Heart left ventricle (tissue), 16 donors: Measurements from ENCODE around the gene EXOC7. TPM values are rescaled to one million over a fixed set of nuclear protein-coding genes. Genes with fewer than 3 reads are reported as not detected.

Experiments used
- ATAC-seq, 4 donors: fragments of 200-7000 bp; cut with Tn5 transposase; one replicate each; pipeline ENCODE4 v1.9.1; 2020 to 2022; ENCODE audit warnings: moderate library complexity in 4 of 4, mild to moderate bottlenecking in 3 of 4, moderate number of reproducible peaks in 1 of 4
- DNase-seq, 5 donors: peaks; one replicate each; pipeline ENCODE4 v3.0.0-alpha.2; 2020
- H3K27ac ChIP-seq, 12 donors: fragments of 200-600 bp; sonication (generic) in 4 of 12; one replicate each; pipeline versions ENCODE4 v1.5.0 to v1.8.0; 2016 to 2022; ENCODE audit warnings: mild to moderate bottlenecking in 2 of 12
- H3K27me3 ChIP-seq, 9 donors: fragments of 200-600 bp; sonication (generic) in 2 of 9; one replicate each; pipeline versions ENCODE4 v1.5.1 to v1.8.0; 2016 to 2022; ENCODE audit warnings: mild to moderate bottlenecking in 3 of 9
- H3K36me3 ChIP-seq, 9 donors: fragments of 200-600 bp; sonication (generic) in 2 of 9; one replicate each; pipeline versions ENCODE4 v1.5.0 to v1.8.0; 2018 to 2022; ENCODE audit warnings: mild to moderate bottlenecking in 2 of 9
- H3K4me1 ChIP-seq, 12 donors: fragments of 200-600 bp; sonication (generic) in 4 of 12; one replicate each; pipeline versions ENCODE4 v1.5.0 to v1.8.0; 2016 to 2022; ENCODE audit warnings: mild to moderate bottlenecking in 3 of 12
- H3K4me3 ChIP-seq, 12 donors: fragments of 200-600 bp; sonication (generic) in 4 of 12; one replicate each; pipeline versions ENCODE4 v1.5.0 to v1.8.0; 2017 to 2022; ENCODE audit warnings: mild to moderate bottlenecking in 9 of 12, moderate library complexity in 4 of 12
- H3K9me3 ChIP-seq, 12 donors: fragments of 200-600 bp; sonication (generic) in 4 of 12; one replicate each; pipeline versions ENCODE4 v1.5.0 to v1.8.0; 2016 to 2022; ENCODE audit warnings: mild to moderate bottlenecking in 1 of 12
- POLR2A ChIP-seq, 2 donors: fragments of 450-650 bp; IDR thresholded peaks; one replicate each; pipeline ENCODE4 v1.6.1; 2017; ENCODE audit warnings: antibody characterized with exemption in 2 of 2, mild to moderate bottlenecking in 2 of 2, moderate library complexity in 2 of 2
- WGBS, 4 donors: extraction: QIAGEN DNeasy Blood & Tissue Kit in 2 of 4; methylation state at CpG; one replicate each; pipeline versions ENCODE4 v1.1.5 to v1.1.7; 2013 to 2018; 5-methylcytosine and 5-hydroxymethylcytosine counted together
- intact Hi-C, 10 donors: fragments of 100-400 bp; cut with DNase I; formaldehyde crosslinking; loops; one replicate each; pipeline versions ENCODE4 v1.11.1 to v1.14.2; 2022
- polyA plus RNA-seq, 2 donors: library from polyadenylated mRNA; stranded (reverse); fragments of 200-250 nt; gene quantifications; one replicate each; pipeline ENCODE4 v1.2.3, GENCODE V29; 2013
- total RNA-seq, 9 donors: library from RNA; depleted of rRNA in 2 of 9; stranded (reverse); fragments of >200 nt in 2 of 9; fragmentation: NEBNext Ultra II Directional in 3 of 9; extraction: Animal tissue kit (Norgen Biotek cat#: 25700) in 3 of 9; gene quantifications; one replicate each; pipeline versions ENCODE4 v1.1.0 to v1.2.4, GENCODE V29; 2016 to 2023
- TF ChIP-seq, protein P1 (sequence below), 12 donors: fragments of 200-600 bp; sonication (generic) in 4 of 12; IDR thresholded peaks; one replicate each; pipeline versions ENCODE4 v1.5.0 to v1.8.0; 2018 to 2022; ENCODE audit warnings: antibody characterized with exemption in 12 of 12, mild to moderate bottlenecking in 5 of 12
- donor health status: ischemic (EF 13 %, LVEDD 7.1; RV severe dilation, severe dysfunction).
- donor health status: healthy with polysubstance abuse.
- donor health status: DM: no; HTN: yes; CAD: no.
- donor health status: DM: no; HTN: no; CAD: no.
- donor health status: ischemic (EF 25% LVEDD 6.9; RV normal size, moderate dysfunction).
- donor health status: ischemic (EF 25% LVEDD 5.7; RV mildly dilated, moderate dysfunction).
- donor health status: healthy.
- donor health status: DM: yes; HTN: yes; CAD: no.
- donor health status: ischemic (EF 35%, LVEDD 5.7; RV mildly dilated, moderate dysfunction).
- donor health status: nonischemic (EF 11% LVEDD 7.7; RV severe dilation, severe dysfunction).
- donor health status: DM: yes; HTN: yes; CAD: no.
- donor health status: PGD.
- donor health status: ischemic (EF 29% LVEDD 5.4; RV normal size, mild dysfunction).
- donor health status: nonischemic (EF 23%, LVEDD 6.1; RV moderate dilation, normal function).

Gene EXOC7
- total and polyA plus RNA-seq, 11 donors, result 39.7 to 107 (median 77.0) TPM

DNA sequence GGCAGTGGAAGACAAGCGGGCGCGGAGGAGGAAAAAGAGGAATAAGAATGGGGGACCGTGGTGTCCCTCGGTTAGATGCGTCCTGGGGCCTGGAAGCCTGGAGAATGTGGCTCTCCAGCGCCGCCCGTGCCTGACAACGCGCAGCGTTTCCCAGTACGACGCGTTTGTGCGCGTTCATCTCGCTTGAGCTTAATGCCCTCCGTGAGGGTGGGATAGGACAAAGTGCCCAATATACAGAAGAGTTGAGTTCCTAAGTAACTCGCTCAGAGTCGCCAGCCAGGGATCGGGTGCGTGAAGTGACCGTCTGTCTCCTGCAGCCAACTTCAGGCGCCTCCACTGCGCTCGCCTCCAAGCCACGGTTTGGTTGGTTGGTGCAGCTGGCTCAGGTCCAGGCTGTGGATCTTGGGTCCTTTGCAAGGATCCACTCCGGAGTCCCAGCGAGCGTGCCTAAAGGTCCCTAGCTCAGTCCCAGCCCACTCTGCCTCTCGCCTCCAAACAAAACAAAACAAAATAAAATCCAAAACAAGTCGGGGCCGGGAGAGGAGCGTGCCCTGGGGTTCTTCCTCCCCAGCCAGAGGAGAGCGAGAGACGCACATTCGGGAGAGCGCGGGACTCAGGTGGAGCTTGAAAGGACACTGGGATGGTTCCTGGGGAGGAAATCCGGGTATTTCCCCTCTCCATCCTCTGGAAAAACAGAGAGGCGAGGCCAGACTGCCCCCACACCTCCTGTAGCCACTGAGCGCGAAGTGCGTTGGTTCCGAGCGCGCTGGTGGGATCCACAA is 28.0 kb downstream of the EXOC7 start:
- peaks cover 3 to 67% (median 44%) of the 10 kb centered on the region in 12 donors for H3K4me1 ChIP-seq
- peaks cover 31 to 68% (median 55%) of the 10 kb centered on the region in 9 donors for H3K27me3 ChIP-seq
- H3K4me3 ChIP-seq, result peak overlapping the region in 6 of 12 donors; percentile 5 to 25 (median 18)
- H3K27ac ChIP-seq, result no peak overlapping the region
- 2 to 5% (median 3%) methylated on average over 47 to 48 of the region's 48 CpGs for WGBS, 4 donors
- no peaks in the 10 kb centered on the region for H3K36me3 ChIP-seq
- ATAC-seq, result no peak
- TF ChIP-seq, protein P1, sequence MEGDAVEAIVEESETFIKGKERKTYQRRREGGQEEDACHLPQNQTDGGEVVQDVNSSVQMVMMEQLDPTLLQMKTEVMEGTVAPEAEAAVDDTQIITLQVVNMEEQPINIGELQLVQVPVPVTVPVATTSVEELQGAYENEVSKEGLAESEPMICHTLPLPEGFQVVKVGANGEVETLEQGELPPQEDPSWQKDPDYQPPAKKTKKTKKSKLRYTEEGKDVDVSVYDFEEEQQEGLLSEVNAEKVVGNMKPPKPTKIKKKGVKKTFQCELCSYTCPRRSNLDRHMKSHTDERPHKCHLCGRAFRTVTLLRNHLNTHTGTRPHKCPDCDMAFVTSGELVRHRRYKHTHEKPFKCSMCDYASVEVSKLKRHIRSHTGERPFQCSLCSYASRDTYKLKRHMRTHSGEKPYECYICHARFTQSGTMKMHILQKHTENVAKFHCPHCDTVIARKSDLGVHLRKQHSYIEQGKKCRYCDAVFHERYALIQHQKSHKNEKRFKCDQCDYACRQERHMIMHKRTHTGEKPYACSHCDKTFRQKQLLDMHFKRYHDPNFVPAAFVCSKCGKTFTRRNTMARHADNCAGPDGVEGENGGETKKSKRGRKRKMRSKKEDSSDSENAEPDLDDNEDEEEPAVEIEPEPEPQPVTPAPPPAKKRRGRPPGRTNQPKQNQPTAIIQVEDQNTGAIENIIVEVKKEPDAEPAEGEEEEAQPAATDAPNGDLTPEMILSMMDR (IDR thresholded peaks at IDR 0.05), result peak in 2 of 12 donors; percentile 12 to 28
- no peak for TF ChIP-seq POLR2A (IDR thresholded peaks at IDR 0.05)
- intact Hi-C loops, result loop anchor here in 2 of 10 donors (2.0 to 10.0 kb wide), 2 partner anchors 15 to 131 kb away; partner anchors contain the start of gene FBF1 (in 1 of the 2)
- H3K9me3 ChIP-seq, result no peaks in the 10 kb centered on the region
- DNase-seq, result no peak

DNA sequence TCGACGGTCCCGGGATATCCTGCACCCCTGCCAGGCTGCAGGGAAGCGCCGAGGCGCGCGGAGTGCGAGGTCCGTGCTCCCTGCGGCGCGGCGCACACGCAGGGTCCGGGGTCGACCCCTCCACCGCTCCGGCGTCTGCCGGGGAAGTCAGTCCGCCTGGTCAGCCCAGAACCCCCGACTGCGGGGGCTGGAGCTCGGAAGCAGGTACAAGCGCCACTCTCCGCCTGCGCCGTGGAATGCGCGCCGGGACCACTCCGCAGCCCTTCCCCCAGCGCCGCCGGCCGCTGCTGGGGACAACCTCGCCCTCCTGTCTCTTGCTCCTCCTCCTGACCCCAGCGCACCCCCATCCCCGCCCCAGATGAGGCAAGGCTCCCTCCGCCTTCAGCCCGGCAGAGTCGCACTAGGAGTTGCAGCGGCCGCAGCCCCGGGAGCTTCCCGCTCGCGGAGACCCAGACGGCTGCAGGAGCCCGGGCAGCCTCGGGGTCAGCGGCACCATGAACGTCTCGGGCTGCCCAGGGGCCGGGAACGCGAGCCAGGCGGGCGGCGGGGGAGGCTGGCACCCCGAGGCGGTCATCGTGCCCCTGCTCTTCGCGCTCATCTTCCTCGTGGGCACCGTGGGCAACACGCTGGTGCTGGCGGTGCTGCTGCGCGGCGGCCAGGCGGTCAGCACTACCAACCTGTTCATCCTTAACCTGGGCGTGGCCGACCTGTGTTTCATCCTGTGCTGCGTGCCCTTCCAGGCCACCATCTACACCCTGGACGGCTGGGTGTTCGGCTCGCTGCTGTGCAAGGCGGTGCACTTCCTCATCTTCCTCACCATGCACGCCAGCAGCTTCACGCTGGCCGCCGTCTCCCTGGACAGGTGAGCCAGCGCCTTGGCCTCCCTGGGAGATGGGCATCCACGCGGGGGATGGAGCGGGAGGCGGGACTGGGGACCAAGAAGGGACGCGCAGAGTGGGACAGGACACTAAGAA is 28.9 kb downstream of the EXOC7 start, which contains the start of gene GALR2:
Gene GALR2, plus strand, starts transcription at position 392 of the 974 bp plus-strand sequence. Its CDS starts 103 bp downstream, at position 495.
- TF ChIP-seq POLR2A (IDR thresholded peaks at IDR 0.05), result no peak
- TF ChIP-seq, protein P1 (IDR thresholded peaks at IDR 0.05), result no peak
- Histone ChIP-seq H3K4me1 (peaks cover 3 to 62% (median 43%) of the 10 kb centered on the region in 12 donors), H3K27ac (no peak within 1 kb of the TSS), H3K4me3 (peak within 1 kb of the TSS in 7 of 12 donors; percentile 2 to 25 (median 14)), H3K9me3 (no peaks in the 10 kb centered on the region), H3K36me3 (peaks cover 0 to 5% (median 3%) of the 10 kb centered on the region in 9 donors), H3K27me3 (peaks cover 31 to 63% (median 55%) of the 10 kb centered on the region in 9 donors)
- intact Hi-C loops, result loop anchor here in 2 of 10 donors (2.0 to 10.0 kb wide), 2 partner anchors 16 to 130 kb away; partner anchors contain the start of gene FBF1 (in 1 of the 2)
- ATAC-seq (no peak), DNase-seq (no peak)
- 3% methylated on average over 43 to 92 of the region's 92 CpGs for WGBS, 4 donors

DNA sequence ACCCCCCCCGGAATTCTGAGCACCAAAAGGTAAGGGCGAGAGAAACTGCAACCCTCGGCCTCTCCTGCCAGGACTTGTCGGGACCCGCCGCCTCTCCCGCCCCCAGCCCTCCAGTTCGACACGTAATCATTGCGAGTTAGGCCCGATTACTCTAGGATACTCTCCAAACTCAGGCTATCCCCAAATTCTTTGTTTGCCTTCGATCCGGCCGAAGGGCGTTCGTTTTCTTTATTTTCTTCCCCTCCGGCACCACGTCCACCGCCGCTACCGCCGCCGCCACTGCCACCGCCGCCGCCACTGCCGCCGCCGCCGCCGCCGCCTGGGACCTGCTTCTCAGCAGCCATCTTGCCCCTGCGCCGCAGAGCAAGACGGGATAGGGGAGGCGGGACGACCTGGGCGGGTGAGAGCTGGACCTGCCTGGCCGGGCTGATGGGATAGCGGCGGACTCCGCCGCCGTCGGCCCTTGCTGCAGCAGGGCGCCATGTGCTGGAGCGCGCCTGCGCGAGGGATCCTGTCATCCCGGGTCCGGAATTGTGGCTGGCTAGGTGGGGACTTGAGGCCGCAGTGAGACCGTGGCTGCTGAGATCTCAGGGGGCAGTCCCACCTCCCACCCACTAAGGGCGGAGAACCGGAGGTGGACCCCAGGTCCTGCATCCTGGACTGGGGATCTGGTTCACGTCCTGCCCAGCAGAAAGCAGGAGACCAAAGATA is 31.3 kb downstream of the EXOC7 start, which contains the start of gene SRP68:
Gene SRP68, minus strand, starts transcription at position 370 of the 711 bp plus-strand sequence. Its CDS starts 26 bp downstream, at position 344.
- H3K4me3 ChIP-seq, result peak within 1 kb of the TSS; percentile 56 to 93 (median 80)
- H3K4me1 ChIP-seq, result peaks cover 3 to 59% (median 40%) of the 10 kb centered on the region in 12 donors
- H3K9me3 ChIP-seq, result no peaks in the 10 kb centered on the region
- H3K27me3 ChIP-seq, result peaks cover 25 to 40% (median 39%) of the 10 kb centered on the region in 9 donors
- peaks cover 0 to 29% (median 23%) of the 10 kb centered on the region in 9 donors for H3K36me3 ChIP-seq
- intact Hi-C loops, result loop anchor here in 1 of 10 donors (10.0 kb wide), 1 partner anchor 128 kb away; the partner anchor contains the start of gene FBF1
- WGBS, 4 donors, result 0 to 1% (median 0%) methylated on average over 39 to 57 of the region's 57 CpGs
- peak in 1 of 2 donors; percentile 55 for TF ChIP-seq POLR2A (IDR thresholded peaks at IDR 0.05)
- TF ChIP-seq, protein P1 (IDR thresholded peaks at IDR 0.05), result peak in 1 of 12 donors; percentile 26
- DNase-seq, result peak; percentile 92 to 96 (median 94)
- peak; percentile 98 to 100 (median 100) for ATAC-seq
- peak within 1 kb of the TSS in 11 of 12 donors; percentile 37 to 83 (median 69) for H3K27ac ChIP-seq
